SK-N-MC (cell line): ENCODE data around the gene CSNK1E.

Experiments
- DNase-seq: peaks from one replicate; pipeline ENCODE4 v3.0.0-alpha.2; 2011; ENCODE audit warnings: low read depth, low spot score
- H3K27ac ChIP-seq: fragments of 200-600 bp; sonication (generic); 2 replicates; pipeline ENCODE4 v1.5.1; 2016; ENCODE audit warnings: mixed run types
- H3K36me3 ChIP-seq: fragments of 200-600 bp; sonication (generic); 2 replicates; pipeline ENCODE4 v1.6.1; 2017; ENCODE audit warnings: antibody characterized with exemption, low read length, mixed read lengths; ENCODE audit not compliant: insufficient read depth
- H3K4me3 ChIP-seq: fragments of 200-600 bp; sonication (generic); 2 replicates; pipeline ENCODE4 v1.5.1; 2016
- H3K9ac ChIP-seq: fragments of 200-600 bp; sonication (generic); 2 replicates; pipeline ENCODE4 v1.8.0; 2017; ENCODE audit warnings: mixed run types, mixed read lengths; ENCODE audit not compliant: insufficient read length
- H3K9me3 ChIP-seq: fragments of 200-600 bp; sonication (generic); 2 replicates; pipeline ENCODE4 v1.6.1; 2017; ENCODE audit warnings: low read depth, mild to moderate bottlenecking, antibody characterized with exemption, low read length, moderate library complexity, mixed read lengths
- EZH2 ChIP-seq: fragments of 200-600 bp; sonication (generic); IDR thresholded peaks from one replicate; pipeline ENCODE4 v1.6.1; 2017; ENCODE audit warnings: antibody characterized with exemption
- FOXP2 ChIP-seq: optimal IDR thresholded peaks from 2 replicates; pipeline ENCODE3; 2011; ENCODE audit warnings: mild to moderate bottlenecking, moderate library complexity; ENCODE audit not compliant: insufficient read depth; ENCODE audit errors: extremely low read length, control extremely low read depth
- POLR2AphosphoS5 ChIP-seq: IDR thresholded peaks from 2 replicates; pipeline ENCODE4 v1.6.1; 2012; ENCODE audit warnings: mild to moderate bottlenecking, low read depth, low read length, borderline replicate concordance

The CSNK1E gene

DNA sequence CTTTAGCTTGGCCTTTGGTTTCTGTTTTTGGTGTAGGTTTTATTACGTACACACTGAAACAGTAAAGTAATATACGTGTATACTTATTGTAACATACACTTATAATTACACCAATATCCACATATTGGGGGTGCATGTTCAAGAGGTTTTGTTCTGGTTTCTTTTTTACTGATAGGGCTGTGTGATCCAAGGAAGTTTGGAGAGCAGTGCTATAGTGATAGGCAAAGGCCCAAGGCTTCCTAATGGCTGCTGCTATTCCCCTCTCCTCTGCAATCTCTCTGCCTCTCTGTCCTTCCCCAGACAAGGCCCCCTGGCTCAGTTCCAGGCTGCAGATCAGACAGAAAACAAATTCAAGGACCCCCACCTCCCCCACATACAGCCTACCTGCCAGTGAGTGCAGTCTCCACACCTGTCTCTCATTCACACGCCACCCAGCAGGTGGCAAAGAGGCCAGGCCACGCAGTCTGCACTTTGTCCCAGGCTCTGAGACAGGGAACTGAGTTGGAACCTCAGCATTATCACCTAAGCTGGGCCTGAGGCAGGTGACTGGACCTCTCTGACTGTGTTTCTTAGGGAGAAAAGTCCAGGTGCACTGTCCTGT lies 59.5 kb downstream of the CSNK1E start:
- H3K27ac ChIP-seq = no peak overlapping the region
- no peaks in the 10 kb centered on the region for H3K9me3 ChIP-seq
- DNase-seq = no peak
- H3K36me3 ChIP-seq = no peaks in the 10 kb centered on the region
- no peak overlapping the region for H3K9ac ChIP-seq
- no peak for TF ChIP-seq FOXP2
- TF ChIP-seq EZH2 = no peak
- no peak for TF ChIP-seq POLR2AphosphoS5
- H3K4me3 ChIP-seq = no peak overlapping the region

DNA sequence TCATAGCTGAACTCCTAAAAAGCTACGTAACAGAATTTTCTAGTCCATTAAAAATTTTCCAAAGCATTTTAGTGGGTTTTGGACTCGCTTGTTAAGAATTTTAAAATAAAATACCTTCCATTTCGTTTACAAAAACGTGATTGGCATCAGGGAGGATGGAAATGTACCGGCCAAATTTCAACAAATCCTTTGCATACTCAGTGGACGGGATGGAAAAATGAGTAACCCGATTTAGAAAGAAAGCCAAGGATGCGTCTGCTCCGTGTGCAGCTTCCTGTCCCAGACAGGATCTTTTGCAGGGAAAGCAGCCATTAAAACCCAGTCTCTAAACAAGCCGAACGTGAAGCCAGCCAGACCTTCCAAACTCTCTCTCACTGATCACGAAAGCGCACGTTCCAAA lies 60.1 kb downstream of the CSNK1E start:
- Histone ChIP-seq H3K27ac (no peak overlapping the region), H3K9me3 (no peaks in the 10 kb centered on the region), H3K9ac (no peak overlapping the region), H3K4me3 (no peak overlapping the region), H3K36me3 (no peaks in the 10 kb centered on the region)
- DNase-seq = no peak
- TF ChIP-seq FOXP2 (no peak), EZH2 (no peak)

DNA sequence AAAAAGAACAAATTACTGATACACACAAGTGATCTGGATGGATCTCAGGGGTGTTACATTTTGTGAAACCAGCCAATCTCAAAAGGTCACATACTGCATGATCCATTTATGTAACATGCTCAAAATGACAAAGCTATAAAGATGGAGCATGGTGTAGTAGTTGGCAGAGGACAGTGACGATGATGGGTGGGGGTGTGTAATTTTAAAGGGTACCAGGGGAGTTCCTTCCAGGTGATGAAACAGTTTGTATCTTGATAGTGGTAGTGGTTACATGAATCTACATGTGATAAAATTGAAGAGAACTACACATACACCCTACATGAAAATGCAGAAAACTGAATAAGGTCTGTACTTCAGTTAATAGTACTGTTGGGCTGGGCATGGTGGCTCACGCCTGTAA lies 61.5 kb downstream of the CSNK1E start:
- H3K4me3 ChIP-seq = no peak overlapping the region
- TF ChIP-seq POLR2AphosphoS5 (no peak), FOXP2 (no peak), EZH2 (no peak)
- H3K9me3 ChIP-seq = no peaks in the 10 kb centered on the region
- H3K9ac ChIP-seq = no peak overlapping the region
- no peak for DNase-seq
- H3K36me3 ChIP-seq = no peaks in the 10 kb centered on the region
- H3K27ac ChIP-seq = no peak overlapping the region

- Histone ChIP-seq H3K4me3 (no peak overlapping the region), H3K9ac (no peak overlapping the region), H3K27ac (no peak overlapping the region), H3K36me3 (no peaks in the 10 kb centered on the region; the same call in 1 of the 2 replicates), H3K9me3 (no peaks in the 10 kb centered on the region)
- no peak for DNase-seq
- TF ChIP-seq FOXP2 = no peak
- no peak for TF ChIP-seq EZH2
- no peak for TF ChIP-seq POLR2AphosphoS5
Observed at GRCh38 chr22:38251341-38251692, 65.9 kb downstream of the CSNK1E start.

DNA sequence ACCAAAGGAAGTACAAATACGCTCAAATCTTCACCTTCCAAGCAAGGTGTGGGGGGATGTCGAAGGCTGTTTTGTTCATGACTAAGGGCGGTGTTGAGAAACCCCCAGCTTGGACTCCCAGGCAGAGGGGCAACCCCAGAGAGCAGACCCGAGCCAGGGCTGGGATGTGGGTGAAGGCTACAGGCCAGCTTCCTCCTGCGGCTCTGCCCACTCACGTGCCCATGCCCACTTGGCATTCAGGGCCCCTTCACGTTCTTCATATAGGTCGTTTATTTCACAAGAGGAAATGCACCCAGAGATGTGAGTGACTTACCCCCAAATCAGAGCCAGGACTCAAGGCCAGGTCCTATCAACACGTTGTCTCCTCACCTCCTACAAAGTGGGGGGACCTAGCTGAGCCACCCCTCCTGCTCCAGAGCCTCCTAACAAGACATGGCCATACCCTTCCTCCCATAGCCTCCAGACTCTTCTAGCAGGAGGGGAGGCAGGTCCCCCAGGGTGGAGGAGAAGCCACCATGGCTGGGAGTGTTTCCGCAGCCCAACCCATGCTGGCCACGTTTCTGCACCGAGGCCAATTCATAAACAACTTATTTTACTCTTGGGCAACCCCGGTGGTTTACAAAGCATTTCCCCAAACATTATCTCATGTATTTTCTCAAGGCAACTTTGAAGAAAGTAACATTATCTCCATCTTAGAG lies 66.4 kb downstream of the CSNK1E start:
- Histone ChIP-seq H3K9me3 (no peaks in the 10 kb centered on the region), H3K9ac (no peak overlapping the region), H3K36me3 (no peaks in the 10 kb centered on the region; the same call in 1 of the 2 replicates), H3K27ac (no peak overlapping the region), H3K4me3 (no peak overlapping the region)
- no peak for DNase-seq
- no peak for TF ChIP-seq FOXP2
- no peak for TF ChIP-seq POLR2AphosphoS5
- no peak for TF ChIP-seq EZH2

GRCh38 chr22:38249803-38250642 lies 67.2 kb downstream of the CSNK1E start:
- Histone ChIP-seq H3K9ac (no peak overlapping the region), H3K27ac (no peak overlapping the region), H3K4me3 (no peak overlapping the region), H3K36me3 (no peaks in the 10 kb centered on the region; the same call in 1 of the 2 replicates), H3K9me3 (no peaks in the 10 kb centered on the region)
- TF ChIP-seq FOXP2 (no peak), POLR2AphosphoS5 (no peak), EZH2 (no peak)
- no peak for DNase-seq

GRCh38 chr22:38249301-38249700 lies 67.9 kb downstream of the CSNK1E start:
- Histone ChIP-seq H3K9me3 (no peaks in the 10 kb centered on the region), H3K36me3 (no peaks in the 10 kb centered on the region; the same call in 1 of the 2 replicates), H3K4me3 (no peak overlapping the region), H3K27ac (no peak overlapping the region), H3K9ac (no peak overlapping the region)
- no peak for DNase-seq
- TF ChIP-seq FOXP2 (no peak), EZH2 (no peak), POLR2AphosphoS5 (no peak)

- no peaks in the 10 kb centered on the region for H3K9me3 ChIP-seq
- TF ChIP-seq FOXP2 (no peak), EZH2 (no peak), POLR2AphosphoS5 (no peak)
- H3K27ac ChIP-seq = no peak overlapping the region
- no peak overlapping the region for H3K4me3 ChIP-seq
- no peak for DNase-seq
- H3K36me3 ChIP-seq = no peaks in the 10 kb centered on the region; the same call in 1 of the 2 replicates
- H3K9ac ChIP-seq = no peak overlapping the region
Observed at GRCh38 chr22:38248280-38248679, 69.0 kb downstream of the CSNK1E start.

DNA sequence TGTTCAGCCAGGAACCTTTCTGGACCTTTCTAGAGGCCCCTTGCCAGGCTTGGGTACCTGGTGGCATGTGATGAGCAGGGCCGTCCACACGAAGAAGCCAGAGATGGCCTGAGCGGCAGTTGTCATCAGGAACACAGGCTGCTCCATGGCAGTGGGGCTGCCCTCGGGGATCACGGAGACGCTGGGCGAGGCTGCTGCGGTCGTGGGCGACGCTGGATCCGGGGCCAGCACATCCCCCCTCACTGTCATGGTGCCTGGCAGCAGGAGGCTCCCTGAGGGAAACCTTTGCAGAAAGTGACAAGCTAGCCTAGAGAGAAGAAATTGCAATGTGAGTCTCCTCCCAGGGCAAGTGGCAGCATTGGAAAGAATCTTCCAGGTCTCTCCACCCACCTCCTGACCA lies 69.5 kb downstream of the CSNK1E start:
- Histone ChIP-seq H3K36me3 (no peaks in the 10 kb centered on the region; the same call in 1 of the 2 replicates), H3K4me3 (no peak overlapping the region), H3K9me3 (no peaks in the 10 kb centered on the region), H3K9ac (no peak overlapping the region), H3K27ac (no peak overlapping the region)
- no peak for DNase-seq
- no peak for TF ChIP-seq FOXP2
- no peak for TF ChIP-seq EZH2
- TF ChIP-seq POLR2AphosphoS5 = no peak
